ENCODE results near the gene SMYD2. TPM values are rescaled to one million over a fixed set of nuclear protein-coding genes. Genes with fewer than 3 reads are reported as not detected.

Gene SMYD2
- polyA plus RNA-seq, 2 of the 4 experiments (the other 2 are of a cell fraction) = 32.3 to 54.9 TPM

- DNase-seq (ENCODE audit: low read depth in 1 of 2, low spot score in 1 of 2) (no peak), FAIRE-seq (no peak), ATAC-seq (no peak)
- Histone ChIP-seq H3K4me3 (no peak overlapping the region), H3K4me2 (no peak overlapping the region), H3K9me3 (no peaks in the 10 kb centered on the region), H3K27ac (no peak overlapping the region), H3K4me1 (0 out of 3 replicates have a peak, but pooled peaks cover 5% of the 10 kb centered on the region)
- 87% methylated on average over 4 of the region's 4 CpGs for WGBS (ENCODE audit: missing lambda C conversion rate)
- CTCF ChIA-PET = interaction anchor here (1.1 to 5.0 kb wide), 7 partner anchors 11 to 232 kb away, joined by 3 to 40 read pairs (median 4); no protein-coding TSS in a partner anchor
- POLR2A ChIA-PET = no interaction called here
- TF ChIP-seq RFX5 (IDR thresholded peaks at IDR 0.05) = no peak
- TF ChIP-seq BHLHE40 (IDR thresholded peaks at IDR 0.05; ENCODE audit: low read depth, low read length) = no peak
- TF ChIP-seq REST (IDR thresholded peaks at IDR 0.05) = no peak
- no peak for TF ChIP-seq ZC3H11A (IDR thresholded peaks at IDR 0.05)
- TF ChIP-seq EHMT2 (IDR thresholded peaks at IDR 0.05; ENCODE audit: low read depth) = no peak
- no peak for TF ChIP-seq ZNF302 (CRISPR knock-in tag; IDR thresholded peaks at IDR 0.05)
- TF ChIP-seq, protein P1, sequence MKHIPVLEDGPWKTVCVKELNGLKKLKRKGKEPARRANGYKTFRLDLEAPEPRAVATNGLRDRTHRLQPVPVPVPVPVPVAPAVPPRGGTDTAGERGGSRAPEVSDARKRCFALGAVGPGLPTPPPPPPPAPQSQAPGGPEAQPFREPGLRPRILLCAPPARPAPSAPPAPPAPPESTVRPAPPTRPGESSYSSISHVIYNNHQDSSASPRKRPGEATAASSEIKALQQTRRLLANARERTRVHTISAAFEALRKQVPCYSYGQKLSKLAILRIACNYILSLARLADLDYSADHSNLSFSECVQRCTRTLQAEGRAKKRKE (CRISPR knock-in tag; IDR thresholded peaks at IDR 0.05; ENCODE audit: low read depth) = no peak
- no peak for TF ChIP-seq HEYL (CRISPR knock-in tag; IDR thresholded peaks at IDR 0.05)
- TF ChIP-seq NFE2L2 (conservative IDR thresholded peaks at IDR 0.05; ENCODE audit: low read length) = no peak
- no peak for TF ChIP-seq SREBF2 (IDR thresholded peaks at IDR 0.05)
- no peak for TF ChIP-seq CHD4 (IDR thresholded peaks at IDR 0.05; ENCODE audit: borderline replicate concordance)
- TF ChIP-seq RCOR1 (IDR thresholded peaks at IDR 0.05; ENCODE audit: low read depth, low read length) = no peak
- no peak for TF ChIP-seq NR3C1 (IDR thresholded peaks at IDR 0.05)
- no peak for TF ChIP-seq HOXA7 (CRISPR knock-in tag; IDR thresholded peaks at IDR 0.05)
- no peak for TF ChIP-seq HOXB13 (CRISPR knock-in tag; IDR thresholded peaks at IDR 0.05; ENCODE audit: low read depth)
- TF ChIP-seq, protein P2, sequence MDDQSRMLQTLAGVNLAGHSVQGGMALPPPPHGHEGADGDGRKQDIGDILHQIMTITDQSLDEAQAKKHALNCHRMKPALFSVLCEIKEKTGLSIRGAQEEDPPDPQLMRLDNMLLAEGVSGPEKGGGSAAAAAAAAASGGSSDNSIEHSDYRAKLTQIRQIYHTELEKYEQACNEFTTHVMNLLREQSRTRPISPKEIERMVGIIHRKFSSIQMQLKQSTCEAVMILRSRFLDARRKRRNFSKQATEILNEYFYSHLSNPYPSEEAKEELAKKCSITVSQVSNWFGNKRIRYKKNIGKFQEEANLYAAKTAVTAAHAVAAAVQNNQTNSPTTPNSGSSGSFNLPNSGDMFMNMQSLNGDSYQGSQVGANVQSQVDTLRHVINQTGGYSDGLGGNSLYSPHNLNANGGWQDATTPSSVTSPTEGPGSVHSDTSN (IDR thresholded peaks at IDR 0.05) = no peak
- no peak for TF ChIP-seq JUN (IDR thresholded peaks at IDR 0.05)
- TF ChIP-seq NPAS2 (CRISPR knock-in tag; IDR thresholded peaks at IDR 0.05; ENCODE audit: borderline replicate concordance) = no peak
- TF ChIP-seq RARB (CRISPR knock-in tag; IDR thresholded peaks at IDR 0.05) = no peak
- TF ChIP-seq E2F6 (IDR thresholded peaks at IDR 0.05; ENCODE audit: borderline replicate concordance, low read depth) = no peak
These were observed 71.9 kb downstream of the SMYD2 start for GRCh38 chr1:214352838-214353237.

DNA sequence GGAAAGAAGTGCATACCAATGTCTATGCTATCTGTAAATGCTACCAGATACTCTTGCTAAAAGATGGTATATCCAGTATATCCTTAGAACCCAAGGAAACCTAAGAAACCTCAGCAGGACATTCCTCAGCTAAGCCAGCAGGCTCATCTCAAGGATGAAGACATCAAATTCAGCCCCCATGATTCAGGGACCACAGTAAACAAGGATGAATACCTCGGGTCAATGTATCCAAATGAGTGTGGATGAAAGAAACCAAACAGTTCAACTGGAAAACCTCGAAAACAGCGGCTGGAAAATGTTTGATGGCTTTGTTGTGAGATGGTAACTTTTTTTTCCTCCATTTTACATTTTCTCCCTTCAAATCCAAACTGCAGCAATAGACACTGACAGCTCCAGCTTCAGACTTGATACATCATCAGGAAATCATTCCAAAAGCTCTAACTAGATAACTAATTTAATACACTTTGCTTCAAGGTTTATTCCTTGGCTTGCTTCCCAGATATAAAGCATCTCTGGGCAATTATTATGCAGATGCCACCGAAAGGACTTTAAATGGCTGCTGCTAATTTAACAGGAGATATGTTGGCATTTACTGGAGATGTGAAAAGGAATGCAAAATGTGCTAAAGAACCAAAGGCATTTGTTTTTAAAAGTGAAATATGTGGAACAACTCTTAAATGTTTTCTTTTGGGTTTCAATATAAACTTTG, 73.6 kb downstream of the SMYD2 start:
- no peak overlapping the region for H3K4me3 ChIP-seq
- CTCF ChIA-PET = interaction anchor here (1.3 to 5.0 kb wide), 6 partner anchors 14 to 231 kb away, joined by 3 to 40 read pairs (median 6); no protein-coding TSS in a partner anchor
- H3K4me2 ChIP-seq = no peak overlapping the region
- POLR2A ChIA-PET = no interaction called here
- WGBS (ENCODE audit: missing lambda C conversion rate) = 92% methylated on average over 4 of the region's 4 CpGs
- no peak for DNase-seq (ENCODE audit: low read depth in 1 of 2, low spot score in 1 of 2)
- FAIRE-seq = no peak
- H3K9me3 ChIP-seq = no peaks in the 10 kb centered on the region
- 0 out of 3 replicates have a peak, but pooled peaks cover 5% of the 10 kb centered on the region for H3K4me1 ChIP-seq
- H3K27ac ChIP-seq = no peak overlapping the region
- no peak for ATAC-seq
- TF ChIP-seq, protein P1 (CRISPR knock-in tag; IDR thresholded peaks at IDR 0.05; ENCODE audit: low read depth) = no peak
- TF ChIP-seq ZFP36 (IDR thresholded peaks at IDR 0.05; ENCODE audit: borderline replicate concordance, partially characterized antibody) (no peak), MAX (IDR thresholded peaks at IDR 0.05) (no peak), CBX8 (IDR thresholded peaks at IDR 0.05) (no peak), NR3C1 (IDR thresholded peaks at IDR 0.05) (no peak), HOXB5 (CRISPR knock-in tag; IDR thresholded peaks at IDR 0.05) (no peak), MAZ (IDR thresholded peaks at IDR 0.05; ENCODE audit: borderline replicate concordance, low read depth, low read length) (no peak), CHD2 (IDR thresholded peaks at IDR 0.05; ENCODE audit: low read length, partially characterized antibody) (no peak), SREBF2 (IDR thresholded peaks at IDR 0.05) (no peak), TP53 (CRISPR knock-in tag; IDR thresholded peaks at IDR 0.05) (no peak), SMC3 (IDR thresholded peaks at IDR 0.05) (no peak), HOXB13 (CRISPR knock-in tag; IDR thresholded peaks at IDR 0.05; ENCODE audit: low read depth) (no peak), KDM5A (IDR thresholded peaks at IDR 0.05) (no peak), PHF8 (IDR thresholded peaks at IDR 0.05; ENCODE audit: borderline replicate concordance, low read depth) (no peak), RARB (CRISPR knock-in tag; IDR thresholded peaks at IDR 0.05) (no peak), RFX5 (IDR thresholded peaks at IDR 0.05) (no peak), NFE2L2 (conservative IDR thresholded peaks at IDR 0.05; ENCODE audit: low read length) (no peak)

Measured in A549 (cell line).